CD4-positive, alpha-beta T cell treated with Interleukin-10 for 1 hour (primary cell): ENCODE measurements around the gene PAX6.

Experiments used
- DNase-seq: peaks from one replicate; pipeline ENCODE4 v3.0.0-alpha.2; 2020

PAX6 gene

GRCh38 chr11:31810779-31811647, at the start of gene PAX6:
PAX6 (minus strand) TSS chr11:31811322; CDS start chr11:31806411, 4,911 bp downstream.
- peak; percentile 49 for DNase-seq

- DNase-seq, result no peak
Measured at GRCh38 chr11:31860391-31860790, 49.3 kb upstream of the PAX6 start.

- no peak for DNase-seq
Measured at GRCh38 chr11:31856248-31856647, 45.1 kb upstream of the PAX6 start.

- DNase-seq, result no peak
Measured at GRCh38 chr11:31855466-31855865, 44.3 kb upstream of the PAX6 start.

- DNase-seq, result no peak
Measured at GRCh38 chr11:31850365-31850764, 39.2 kb upstream of the PAX6 start.

- no peak for DNase-seq
Measured at GRCh38 chr11:31847761-31848160, 36.6 kb upstream of the PAX6 start.

GRCh38 chr11:31845331-31845730, 34.2 kb upstream of the PAX6 start:
- DNase-seq, result no peak

- DNase-seq, result no peak
Measured at GRCh38 chr11:31844351-31844750, 33.2 kb upstream of the PAX6 start.

GRCh38 chr11:31841435-31841834, 30.3 kb upstream of the PAX6 start:
- no peak for DNase-seq

GRCh38 chr11:31834237-31834636, 23.1 kb upstream of the PAX6 start:
- DNase-seq, result no peak

GRCh38 chr11:31830406-31830805, 19.3 kb upstream of the PAX6 start:
- DNase-seq, result no peak

- DNase-seq, result no peak
Measured at GRCh38 chr11:31828217-31828616, 17.1 kb upstream of the PAX6 start.

GRCh38 chr11:31827455-31828206, 16.5 kb upstream of the PAX6 start:
- DNase-seq, result no peak

- DNase-seq, result no peak
Measured at GRCh38 chr11:31826536-31827438, 15.7 kb upstream of the PAX6 start.

- no peak for DNase-seq
Measured at GRCh38 chr11:31825838-31826484, 14.8 kb upstream of the PAX6 start.

- no peak for DNase-seq
Measured at GRCh38 chr11:31824879-31825837, 14.0 kb upstream of the PAX6 start.

GRCh38 chr11:31824332-31824878, 13.3 kb upstream of the PAX6 start:
- no peak for DNase-seq

- no peak for DNase-seq
Measured at GRCh38 chr11:31823644-31824331, 12.7 kb upstream of the PAX6 start.

- DNase-seq, result no peak
Measured at GRCh38 chr11:31822927-31823643, 12.0 kb upstream of the PAX6 start.
